Neural cell (in vitro differentiated cells): Measurements from ENCODE around the gene ZNF346. TPM values are rescaled to one million over a fixed set of nuclear protein-coding genes. Genes with fewer than 3 reads are reported as not detected.

Experiments used
- H2AFZ ChIP-seq: fragments of 200-600, 300-800 bp; sonication (generic), shearing (Covaris generic); 2 replicates; pipeline ENCODE4 v1.6.0; 2014; ENCODE audit warnings: low read depth, mild to moderate bottlenecking, antibody characterized with exemption, low read length, moderate library complexity
- H3F3A ChIP-seq: fragments of 200-600 bp; shearing (Covaris generic); 2 replicates; pipeline ENCODE4 v1.6.1; 2016; ENCODE audit warnings: mild to moderate bottlenecking, moderate library complexity, mixed read lengths, antibody characterized with exemption, low read length; ENCODE audit not compliant: insufficient read depth, poor library complexity, severe bottlenecking
- H3K27ac ChIP-seq: fragments of 200-600, 300-800 bp; sonication (generic), shearing (Covaris generic); 2 replicates; pipeline ENCODE4 v1.5.1; 2014; ENCODE audit warnings: mild to moderate bottlenecking, low read length, moderate library complexity
- H3K27me3 ChIP-seq: fragments of 300-800, 200-600 bp; sonication (generic), shearing (Covaris generic); 2 replicates; pipeline ENCODE4 v1.6.0; 2014; ENCODE audit warnings: mild to moderate bottlenecking, low read depth, low read length, moderate library complexity; ENCODE audit not compliant: insufficient read depth
- H3K36me3 ChIP-seq: fragments of 300-800, 200-600 bp; sonication (generic), shearing (Covaris generic); 2 replicates; pipeline ENCODE4 v1.5.1; 2014; ENCODE audit warnings: mild to moderate bottlenecking, antibody characterized with exemption, low read length, moderate library complexity; ENCODE audit not compliant: insufficient read depth
- H3K4me2 ChIP-seq: fragments of 300-800, 200-600 bp; sonication (generic), shearing (Covaris generic); 2 replicates; pipeline ENCODE4 v1.6.0; 2014; ENCODE audit warnings: mild to moderate bottlenecking, low read length
- H3K4me3 ChIP-seq: fragments of 300-800, 200-600 bp; sonication (generic), shearing (Covaris generic); 2 replicates; pipeline ENCODE4 v1.5.1; 2014; ENCODE audit warnings: mild to moderate bottlenecking, low read length, moderate library complexity
- H3K79me2 ChIP-seq: fragments of 200-600 bp; shearing (Covaris generic); replicated peaks from 2 replicates; pipeline ENCODE4 v1.6.0; 2014; ENCODE audit warnings: mild to moderate bottlenecking, low read length, moderate library complexity; ENCODE audit not compliant: insufficient read depth
- H3K9ac ChIP-seq: fragments of 300-800, 200-600 bp; sonication (generic), shearing (Covaris generic); 2 replicates; pipeline ENCODE4 v1.6.1; 2016; ENCODE audit warnings: mild to moderate bottlenecking, low read length, mixed read lengths
- H3K9me2 ChIP-seq: fragments of 200-600 bp; shearing (Covaris generic); 2 replicates; pipeline ENCODE4 v1.6.1; 2016; ENCODE audit warnings: mild to moderate bottlenecking, low read length, mixed read lengths; ENCODE audit not compliant: insufficient read depth
- H3K9me3 ChIP-seq: fragments of 200-600, 300-800 bp; sonication (generic), shearing (Covaris generic); 2 replicates; pipeline ENCODE4 v1.6.1; 2016; ENCODE audit warnings: mild to moderate bottlenecking, mixed run types, low read length, moderate library complexity, mixed read lengths
- H4K20me1 ChIP-seq: fragments of 200-600 bp; shearing (Covaris generic); 2 replicates; pipeline ENCODE4 v1.6.1; 2016; ENCODE audit warnings: mild to moderate bottlenecking, mixed run types; ENCODE audit not compliant: insufficient read depth
- CTCF ChIP-seq: fragments of 450-650 bp; IDR thresholded peaks from 2 replicates; pipeline ENCODE4 v1.5.1; 2014; ENCODE audit warnings: antibody characterized with exemption, mild to moderate bottlenecking, moderate library complexity; ENCODE audit not compliant: poor library complexity, severe bottlenecking
- EP300 ChIP-seq: fragments of 450-650 bp; conservative IDR thresholded peaks from 2 replicates; pipeline ENCODE4 v1.6.1; 2014; ENCODE audit warnings: antibody characterized with exemption, mild to moderate bottlenecking, moderate library complexity; ENCODE audit not compliant: poor library complexity, severe bottlenecking
- EZH2 ChIP-seq: fragments of 200-600, 300-800 bp; shearing (Covaris generic), sonication (generic); IDR thresholded peaks from 2 replicates; pipeline ENCODE4 v1.6.1; 2014; ENCODE audit warnings: antibody characterized with exemption, low read length, borderline replicate concordance, mild to moderate bottlenecking; ENCODE audit not compliant: insufficient read depth, poor library complexity, severe bottlenecking
- MXI1 ChIP-seq: fragments of 450-650 bp; conservative IDR thresholded peaks from 2 replicates; pipeline ENCODE4 v1.6.1; 2014; ENCODE audit warnings: antibody characterized with exemption, mild to moderate bottlenecking; ENCODE audit not compliant: poor library complexity, severe bottlenecking
- POLR2AphosphoS5 ChIP-seq: IDR thresholded peaks from 2 replicates; pipeline ENCODE4 v1.6.1; 2012
- RAD21 ChIP-seq: fragments of 450-650 bp; conservative IDR thresholded peaks from 2 replicates; pipeline ENCODE4 v1.6.1; 2014; ENCODE audit warnings: antibody characterized with exemption, mild to moderate bottlenecking, moderate library complexity
- REST ChIP-seq: IDR thresholded peaks from 2 replicates; pipeline ENCODE4 v1.6.1; 2012; ENCODE audit warnings: borderline replicate concordance
- SMC3 ChIP-seq: fragments of 450-650 bp; conservative IDR thresholded peaks from 2 replicates; pipeline ENCODE4 v1.6.1; 2014; ENCODE audit warnings: antibody characterized with exemption, mild to moderate bottlenecking, moderate library complexity; ENCODE audit not compliant: poor library complexity
- TAF1 ChIP-seq: IDR thresholded peaks from 2 replicates; pipeline ENCODE4 v1.6.1; 2012; ENCODE audit warnings: low read depth
- polyA plus RNA-seq: library from polyadenylated mRNA; depleted of rRNA; stranded (reverse); fragments of >200 nt; gene quantifications from 2 replicates; pipeline ENCODE4 v1.2.3, GENCODE V29; 2014

The ZNF346 gene
- polyA plus RNA-seq, 1 donor from 2014 or later: 40.1 TPM

- no peaks in the 10 kb centered on the region for H3F3A ChIP-seq
- H3K4me3 ChIP-seq: no peak overlapping the region
- H3K9me3 ChIP-seq: no peaks in the 10 kb centered on the region
- no peak for TF ChIP-seq TAF1
- TF ChIP-seq EZH2: no peak
- no peak for TF ChIP-seq REST
- TF ChIP-seq CTCF: no peak
- TF ChIP-seq POLR2AphosphoS5: no peak
- TF ChIP-seq RAD21: no peak
- no peak for TF ChIP-seq MXI1
- TF ChIP-seq SMC3: no peak
- no peak for TF ChIP-seq EP300
- H3K27ac ChIP-seq: no peak overlapping the region
- H2AFZ ChIP-seq: no peak overlapping the region
- no peak overlapping the region for H3K9ac ChIP-seq
- H3K36me3 ChIP-seq: peaks cover 5% of the 10 kb centered on the region
- no peaks in the 10 kb centered on the region for H3K9me2 ChIP-seq
- H3K27me3 ChIP-seq: no peaks in the 10 kb centered on the region
- H3K4me2 ChIP-seq: no peak overlapping the region
- no peaks in the 10 kb centered on the region for H4K20me1 ChIP-seq
- no peaks in the 10 kb centered on the region for H3K79me2 ChIP-seq
Measured at GRCh38 chr5:177040814-177041420, 18.4 kb downstream of the ZNF346 start.

GRCh38 chr5:177041936-177042335 is 19.4 kb downstream of the ZNF346 start:
- Histone ChIP-seq H4K20me1 (no peaks in the 10 kb centered on the region), H3K9me3 (no peaks in the 10 kb centered on the region), H3K9me2 (no peaks in the 10 kb centered on the region), H3K4me2 (no peak overlapping the region), H2AFZ (no peak overlapping the region), H3K79me2 (no peaks in the 10 kb centered on the region), H3K27ac (no peak overlapping the region), H3K36me3 (peaks cover 5% of the 10 kb centered on the region), H3K9ac (no peak overlapping the region), H3K27me3 (no peaks in the 10 kb centered on the region), H3F3A (no peaks in the 10 kb centered on the region), H3K4me3 (no peak overlapping the region)
- TF ChIP-seq POLR2AphosphoS5: no peak
- TF ChIP-seq SMC3: no peak
- TF ChIP-seq EP300: no peak
- TF ChIP-seq RAD21: no peak
- TF ChIP-seq TAF1: no peak
- TF ChIP-seq MXI1: no peak
- TF ChIP-seq EZH2: no peak
- no peak for TF ChIP-seq REST
- no peak for TF ChIP-seq CTCF
